Activated B cell treated with CpG ODN at 0.5 μM for 24 hours (primary cell): ENCODE data around the gene LRP5. TPM values are rescaled to one million over a fixed set of nuclear protein-coding genes. Genes with fewer than 3 reads are reported as not detected.

Source experiments
- ATAC-seq: fragments of 200-7000 bp; cut with Tn5 transposase; one replicate; pipeline ENCODE4 v1.10.0; 2021; ENCODE audit warnings: low read depth, mild to moderate bottlenecking, moderate library complexity
- CTCF ChIA-PET: fragments of 350-600 bp; sonication (Branson Sonifier 250); formaldehyde crosslinking; loops from one replicate; lab custom pipeline; 2021; ENCODE audit warnings: antibody characterized with exemption; lab: Charles Lee
- POLR2A ChIA-PET: fragments of 350-600 bp; sonication (Branson Sonifier 250); formaldehyde crosslinking; loops from one replicate; lab custom pipeline; 2021; ENCODE audit warnings: antibody characterized with exemption; lab: Charles Lee
- DNase-seq: peaks from one replicate; pipeline ENCODE4 v3.0.0; 2022
- H3K27ac Mint-ChIP-seq: one replicate; pipeline ENCODE4 v1.8.0; 2020; ENCODE audit warnings: mixed read lengths
- H3K27me3 Mint-ChIP-seq: one replicate; pipeline ENCODE4 v1.8.0; 2021; ENCODE audit warnings: mixed read lengths
- H3K36me3 Mint-ChIP-seq: one replicate; pipeline ENCODE4 v1.8.0; 2021; ENCODE audit warnings: low read depth, mixed read lengths
- H3K4me1 Mint-ChIP-seq: one replicate; pipeline ENCODE4 v1.8.0; 2021; ENCODE audit warnings: mixed read lengths
- H3K4me3 Mint-ChIP-seq: one replicate; pipeline ENCODE4 v1.8.0; 2020; ENCODE audit warnings: mild to moderate bottlenecking, mixed read lengths
- H3K9me3 Mint-ChIP-seq: one replicate; pipeline ENCODE4 v1.8.0; 2020; ENCODE audit warnings: mixed read lengths
- CTCF ChIP-seq: fragments of 200-600 bp; IDR thresholded peaks from one replicate; pipeline ENCODE4 v1.8.0; 2022; ENCODE audit warnings: antibody characterized with exemption, mild to moderate bottlenecking
- intact Hi-C: fragments of 100-400 bp; cut with micrococcal nuclease; formaldehyde crosslinking; loops from one replicate; pipeline ENCODE4 v1.15.1; 2024
- total RNA-seq: library from RNA; stranded (reverse); gene quantifications from 2 replicates; pipeline ENCODE4 v1.2.3, GENCODE V29; 2022

Gene LRP5
- total RNA-seq, 1 donor from 2014 or later = 8.7 TPM

GRCh38 chr11:68306636-68307035, 5.8 kb upstream of the LRP5 start:
- H3K4me3 Mint-ChIP-seq = no peak overlapping the region

DNA sequence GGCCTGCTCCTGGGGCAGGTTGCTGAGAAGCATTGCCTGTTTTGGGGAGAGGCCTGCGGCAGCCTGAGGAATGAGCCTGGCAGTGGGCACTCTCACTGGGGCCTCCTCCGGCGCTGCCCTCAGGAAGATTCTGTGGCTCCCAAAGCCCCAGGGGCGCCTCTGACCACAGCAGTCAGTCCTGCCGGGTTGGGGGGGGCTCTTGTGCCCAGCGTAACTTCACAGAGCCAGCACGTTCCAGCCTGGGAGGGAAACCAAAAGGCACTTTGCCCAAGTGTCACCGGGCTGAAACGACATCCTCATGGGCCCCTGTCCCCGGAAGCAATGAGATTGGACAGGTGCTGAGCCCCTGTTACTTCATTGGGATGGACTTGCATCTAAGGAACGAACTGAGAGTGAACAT, 4.3 kb upstream of the LRP5 start:
- DNase-seq (no peak), ATAC-seq (no peak)
- TF ChIP-seq CTCF = no peak
- peaks cover 11% of the 10 kb centered on the region for H3K4me1 Mint-ChIP-seq
- intact Hi-C loops = no loop called here
- H3K9me3 Mint-ChIP-seq = no peaks in the 10 kb centered on the region
- no peak overlapping the region for H3K4me3 Mint-ChIP-seq
- H3K36me3 Mint-ChIP-seq = no peaks in the 10 kb centered on the region
- ChIA-PET POLR2A (interaction anchor here (1.2 to 1.3 kb wide), 2 partner anchors 12 to 72 kb away, joined by 3 read pairs; no protein-coding TSS in a partner anchor), CTCF (interaction anchor here (0.7 kb wide), 1 partner anchor 50 kb away, joined by 3 read pairs; no protein-coding TSS in a partner anchor)
- no peaks in the 10 kb centered on the region for H3K27me3 Mint-ChIP-seq
- H3K27ac Mint-ChIP-seq = no peak overlapping the region

More at GRCh38 chr11:68306636-68307035, 5.8 kb upstream of the LRP5 start:
- H3K27me3 Mint-ChIP-seq = no peaks in the 10 kb centered on the region
- H3K36me3 Mint-ChIP-seq = no peaks in the 10 kb centered on the region
- peaks cover 15% of the 10 kb centered on the region for H3K4me1 Mint-ChIP-seq
- H3K27ac Mint-ChIP-seq = no peak overlapping the region
- no peak for DNase-seq
- ChIA-PET CTCF (no interaction called here), POLR2A (interaction anchor here (1.0 kb wide), 1 partner anchor 14 kb away, joined by 3 read pairs; no protein-coding TSS in a partner anchor)
- no peak for ATAC-seq
- no peak for TF ChIP-seq CTCF
- intact Hi-C loops = no loop called here
- H3K9me3 Mint-ChIP-seq = no peaks in the 10 kb centered on the region

GRCh38 chr11:68309621-68310185, 2.7 kb upstream of the LRP5 start:
- intact Hi-C loops = loop anchor here (5.0 kb wide), 2 partner anchors 73 to 138 kb away; no protein-coding TSS in a partner anchor
- no peak overlapping the region for H3K4me3 Mint-ChIP-seq

GRCh38 chr11:68311160-68312116, 953 bp upstream of the LRP5 start:
- Mint-ChIP-seq H3K36me3 (no peaks in the 10 kb centered on the region), H3K4me1 (peaks cover 13% of the 10 kb centered on the region), H3K9me3 (no peaks in the 10 kb centered on the region), H3K27ac (no peak overlapping the region), H3K27me3 (peaks cover 21% of the 10 kb centered on the region), H3K4me3 (peak overlapping the region; percentile 57)
- POLR2A ChIA-PET = interaction anchor here (0.7 kb wide), 2 partner anchors 10 to 149 kb away, joined by 3 to 6 read pairs; partner anchors contain the start of gene PPP6R3
- no peak for TF ChIP-seq CTCF
- DNase-seq (no peak), ATAC-seq (no peak)
- intact Hi-C loops = loop anchor here (5.0 kb wide), 2 partner anchors 71 to 136 kb away; no protein-coding TSS in a partner anchor
- CTCF ChIA-PET = interaction anchor here (0.9 kb wide), 1 partner anchor 54 kb away, joined by 3 read pairs; no protein-coding TSS in a partner anchor

More at GRCh38 chr11:68309621-68310185, 2.7 kb upstream of the LRP5 start:
- POLR2A ChIA-PET = interaction anchor here (1.2 to 1.3 kb wide), 2 partner anchors 13 to 70 kb away, joined by 3 read pairs; no protein-coding TSS in a partner anchor
- Mint-ChIP-seq H3K36me3 (no peaks in the 10 kb centered on the region), H3K27me3 (peaks cover 14% of the 10 kb centered on the region), H3K9me3 (no peaks in the 10 kb centered on the region), H3K4me1 (peaks cover 13% of the 10 kb centered on the region), H3K27ac (no peak overlapping the region)
- ATAC-seq (no peak), DNase-seq (no peak)
- CTCF ChIA-PET = no interaction called here
- TF ChIP-seq CTCF = no peak
